Endothelial cell of umbilical vein (primary cell): ENCODE measurements around the gene CEBPZOS. TPM values are rescaled to one million over a fixed set of nuclear protein-coding genes. Genes with fewer than 3 reads are reported as not detected.

Experiments used
- BruUV-seq: library from RNA; stranded (reverse); fragments of 400-500 nt; replicated peaks from 2 replicates; lab custom pipeline; 2021; lab: Mats Ljungman, UMichigan
- CTCF ChIA-PET: fragments of 300-600, 350-600 bp; sonication (Branson Sonifier 250); formaldehyde crosslinking; loops from one replicate; lab custom pipeline; 2021; ENCODE audit warnings: antibody characterized with exemption, inconsistent platforms; lab: Charles Lee
- POLR2A ChIA-PET: fragments of 300-600, 350-600 bp; sonication (Branson Sonifier 250); formaldehyde crosslinking; loops from one replicate; lab custom pipeline; 2021; ENCODE audit warnings: antibody characterized with exemption, inconsistent platforms; lab: Charles Lee
- DNase-seq: peaks from one replicate; pipeline ENCODE4 v3.0.0-alpha.2; 2011; ENCODE audit warnings: low read depth, low spot score
- FAIRE-seq: peaks from 2 replicates; lab custom pipeline; 2011; peaks lifted over from hg19 to GRCh38; lab: Jason Lieb, UNC
- H2AFZ ChIP-seq: 2 replicates; pipeline ENCODE4 v1.6.0; 2012; ENCODE audit warnings: low read depth, low read length, control low read depth, inconsistent platforms
- H3K27ac ChIP-seq: 2 replicates; pipeline ENCODE4 v1.5.1; 2011; ENCODE audit warnings: low read depth, mild to moderate bottlenecking, control low read depth, low read length, moderate library complexity; ENCODE audit not compliant: insufficient read depth
- H3K27me3 ChIP-seq, 2 experiments: 2 replicates each; pipeline versions ENCODE4 v1.6.0 to v1.6.1; 2011; ENCODE audit warnings: low read length in 2 of 2, mixed read lengths in 1 of 2; ENCODE audit not compliant: control insufficient read depth in 2 of 2, insufficient read depth in 2 of 2
- H3K36me3 ChIP-seq, 2 experiments: 2 replicates in 1 of 2; 3 replicates in 1 of 2; pipeline ENCODE4 v1.5.1; 2011; ENCODE audit warnings: low read length in 2 of 2, mild to moderate bottlenecking in 1 of 2, moderate library complexity in 1 of 2; ENCODE audit not compliant: control insufficient read depth in 2 of 2, insufficient read depth in 2 of 2; ENCODE audit errors: extremely low read depth in 1 of 2
- H3K4me1 ChIP-seq: 3 replicates; pipeline ENCODE4 v1.5.1; 2011; ENCODE audit warnings: mild to moderate bottlenecking, low read length; ENCODE audit not compliant: control insufficient read depth, insufficient read depth; ENCODE audit errors: extremely low read depth
- H3K4me2 ChIP-seq: 2 replicates; pipeline ENCODE4 v1.6.1; 2011; ENCODE audit warnings: low read length, control low read depth, mixed read lengths; ENCODE audit not compliant: insufficient read depth
- H3K4me3 ChIP-seq, 3 experiments: fragments of 200-600 bp in 1 of 3; sonication (generic), shearing (Covaris generic) in 1 of 3; replicated peaks in 1 of 3; 2 replicates each; pipeline ENCODE4 v1.5.1; 2011 to 2016; ENCODE audit warnings: control low read depth in 3 of 3, low read length in 3 of 3, mild to moderate bottlenecking in 2 of 3, inconsistent platforms in 1 of 3, low read depth in 1 of 3, moderate library complexity in 1 of 3; ENCODE audit not compliant: insufficient read depth in 1 of 3
- H3K79me2 ChIP-seq: 2 replicates; pipeline ENCODE4 v1.6.0; 2012; ENCODE audit warnings: low read length, inconsistent platforms; ENCODE audit not compliant: control insufficient read depth, insufficient read depth
- H3K9ac ChIP-seq: replicated peaks from 2 replicates; pipeline ENCODE3; 2011; ENCODE audit warnings: low read length, control low read depth; ENCODE audit not compliant: insufficient read depth; ENCODE audit errors: extremely low read depth
- H3K9me1 ChIP-seq: replicated peaks from 3 replicates; pipeline ENCODE4 v1.6.0; 2011; ENCODE audit warnings: mild to moderate bottlenecking, low read length; ENCODE audit not compliant: control insufficient read depth, insufficient read depth; ENCODE audit errors: extremely low read depth
- H3K9me3 ChIP-seq: replicated peaks from 2 replicates; pipeline ENCODE4 v1.5.1; 2012; ENCODE audit warnings: low read length, inconsistent platforms; ENCODE audit not compliant: control insufficient read depth, insufficient read depth
- H4K20me1 ChIP-seq: replicated peaks from 2 replicates; pipeline ENCODE3; 2011; ENCODE audit warnings: mild to moderate bottlenecking, low read length; ENCODE audit not compliant: control insufficient read depth, insufficient read depth; ENCODE audit errors: extremely low read depth
- EZH2 ChIP-seq: IDR thresholded peaks from 2 replicates; pipeline ENCODE4 v1.6.1; 2012; ENCODE audit warnings: borderline replicate concordance, low read depth, mild to moderate bottlenecking, moderate library complexity, low read length, inconsistent platforms; ENCODE audit not compliant: severe bottlenecking
- FOS ChIP-seq: IDR thresholded peaks from 2 replicates; pipeline ENCODE4 v1.6.1; 2011; ENCODE audit warnings: mild to moderate bottlenecking, low read length, moderate library complexity, borderline replicate concordance; ENCODE audit not compliant: insufficient read depth
- GATA2 ChIP-seq: IDR thresholded peaks from 2 replicates; pipeline ENCODE4 v1.7.0; 2011; ENCODE audit warnings: low read depth, mild to moderate bottlenecking, moderate library complexity, mixed read lengths, low read length; ENCODE audit not compliant: insufficient read length, insufficient read depth
- JUN ChIP-seq: IDR thresholded peaks from 2 replicates; pipeline ENCODE4 v1.6.1; 2011; ENCODE audit warnings: borderline replicate concordance, low read depth; ENCODE audit not compliant: insufficient read length, insufficient read depth
- POLR2A ChIP-seq: IDR thresholded peaks from 2 replicates; pipeline ENCODE4 v1.6.1; 2012; ENCODE audit warnings: low read depth, mild to moderate bottlenecking, control low read depth, low read length
- POLR2AphosphoS5 ChIP-seq: IDR thresholded peaks from 2 replicates; pipeline ENCODE4 v1.6.1; 2012; ENCODE audit warnings: low read depth, mild to moderate bottlenecking, control low read depth, low read length, moderate library complexity; ENCODE audit not compliant: insufficient read depth
- dilution Hi-C: fragments of 300-500 bp; cut with MboI; formaldehyde crosslinking; loops from one replicate; pipeline ENCODE4 v1.15.0; 2019; ENCODE audit warnings: low sequenced_read_pairs; ENCODE audit not compliant: extremely low pct_ligation_motif_present
- intact Hi-C: fragments of 100-400 bp; cut with micrococcal nuclease; formaldehyde crosslinking; loops from one replicate; pipeline ENCODE4 v1.10.0; 2022
- polyA plus RNA-seq, 4 experiments: library from polyadenylated mRNA; depleted of rRNA in 3 of 4; stranded (reverse) in 3 of 4; unstranded in 1 of 4; fragments of >200 nt; gene quantifications; 2 replicates each; pipeline versions ENCODE4 v1.2.1 to v1.2.3, GENCODE V29; 2011 to 2012; ENCODE audit warnings: missing spikeins in 1 of 4
- total RNA-seq: library from RNA; stranded (reverse); gene quantifications from 2 replicates; pipeline ENCODE4 v1.2.3, GENCODE V29; 2021
- TF ChIP-seq, protein P1 (sequence below): IDR thresholded peaks from 2 replicates; pipeline ENCODE4 v1.6.1; 2011; ENCODE audit not compliant: insufficient read depth, insufficient read length
- TF ChIP-seq, protein P2 (sequence below), 2 donors: IDR thresholded peaks; 1 replicate in 1 of 2; 2 replicates in 1 of 2; pipeline ENCODE4 v1.5.1; 2011; ENCODE audit warnings: low read length in 2 of 2, mild to moderate bottlenecking in 2 of 2, moderate library complexity in 2 of 2, control low read depth in 1 of 2, inconsistent platforms in 1 of 2, low read depth in 1 of 2; ENCODE audit not compliant: insufficient read depth in 1 of 2; ENCODE audit errors: extremely low read depth in 1 of 2

CEBPZOS gene
- total and polyA plus RNA-seq, 2 donors (not counting 3 experiments of a cell fraction or from before 2014, with no cell fraction given): 29.1 to 36.3 TPM

DNA sequence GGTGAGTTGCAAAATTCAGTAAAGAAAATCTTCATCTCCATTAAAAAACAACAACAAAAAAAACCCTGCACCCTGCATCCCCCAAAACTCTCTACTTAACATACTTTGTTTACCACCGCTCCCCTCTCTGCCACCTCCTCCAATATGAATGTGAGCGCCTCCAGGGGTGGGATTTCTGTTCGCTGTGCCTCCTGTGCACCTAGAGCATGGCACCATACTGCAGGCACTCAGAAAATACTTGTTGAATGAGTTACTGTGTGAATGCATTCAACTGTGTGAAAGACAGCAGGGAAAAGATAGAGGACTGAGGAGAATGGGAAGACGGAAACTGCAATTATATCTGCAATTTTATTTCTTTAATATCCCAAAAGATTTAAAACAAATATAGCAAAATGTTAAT is 30.6 kb downstream of the CEBPZOS start:
- ChIA-PET CTCF (interaction anchor here (0.6 kb wide), 1 partner anchor 77 kb away, joined by 3 read pairs; no protein-coding TSS in a partner anchor), POLR2A (no interaction called here)
- no peaks in the 10 kb centered on the region for H4K20me1 ChIP-seq
- no peak for FAIRE-seq
- no peak overlapping the region for H3K4me2 ChIP-seq
- peaks cover 5 to 7% of the 10 kb centered on the region in 2 experiments for H3K36me3 ChIP-seq
- H3K79me2 ChIP-seq: peaks cover 59% of the 10 kb centered on the region
- no peak for TF ChIP-seq EZH2
- TF ChIP-seq, protein P1, sequence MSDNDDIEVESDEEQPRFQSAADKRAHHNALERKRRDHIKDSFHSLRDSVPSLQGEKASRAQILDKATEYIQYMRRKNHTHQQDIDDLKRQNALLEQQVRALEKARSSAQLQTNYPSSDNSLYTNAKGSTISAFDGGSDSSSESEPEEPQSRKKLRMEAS: no peak
- TF ChIP-seq POLR2AphosphoS5: no peak
- intact Hi-C loops (no loop called here), dilution Hi-C loops (no loop called here)
- no peak overlapping the region for H3K27ac ChIP-seq
- H3K27me3 ChIP-seq: no peaks in the 10 kb centered on the region
- H3K4me1 ChIP-seq: peaks cover 15% of the 10 kb centered on the region
- H2AFZ ChIP-seq: no peak overlapping the region
- DNase-seq: no peak
- no peak overlapping the region for H3K9ac ChIP-seq
- H3K9me3 ChIP-seq: no peaks in the 10 kb centered on the region
- H3K9me1 ChIP-seq: no peaks in the 10 kb centered on the region
- no peak overlapping the region for H3K4me3 ChIP-seq
- no TSS peak for BruUV-seq

DNA sequence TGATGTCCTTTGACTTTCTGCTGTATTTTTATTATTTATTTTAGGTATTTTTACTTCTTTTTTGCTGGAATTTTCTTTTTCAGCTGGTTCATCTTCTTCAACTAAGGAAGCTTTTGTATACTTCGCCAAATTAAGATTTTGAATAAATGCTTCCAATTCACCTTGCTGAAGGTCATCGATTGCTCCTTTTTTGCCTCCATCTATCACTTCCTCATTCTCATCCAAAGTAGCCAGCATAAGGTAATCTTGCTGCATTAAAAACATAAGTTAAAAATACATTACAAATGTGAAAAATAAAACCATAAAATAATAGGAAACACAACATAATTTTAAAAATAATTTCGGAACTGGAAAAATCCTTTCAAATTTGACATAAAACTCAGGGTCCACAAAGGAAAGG is 32.5 kb downstream of the CEBPZOS start:
- peaks cover 76% of the 10 kb centered on the region for H3K79me2 ChIP-seq
- FAIRE-seq (no peak), DNase-seq (no peak)
- H3K9me1 ChIP-seq: no peaks in the 10 kb centered on the region
- intact Hi-C loops (no loop called here), dilution Hi-C loops (no loop called here)
- H3K27ac ChIP-seq: no peak overlapping the region
- no peak overlapping the region for H2AFZ ChIP-seq
- TF ChIP-seq JUN (no peak), FOS (no peak), EZH2 (no peak), POLR2A (no peak), POLR2AphosphoS5 (no peak), GATA2 (no peak)
- TF ChIP-seq, protein P1: no peak
- TF ChIP-seq, protein P2, sequence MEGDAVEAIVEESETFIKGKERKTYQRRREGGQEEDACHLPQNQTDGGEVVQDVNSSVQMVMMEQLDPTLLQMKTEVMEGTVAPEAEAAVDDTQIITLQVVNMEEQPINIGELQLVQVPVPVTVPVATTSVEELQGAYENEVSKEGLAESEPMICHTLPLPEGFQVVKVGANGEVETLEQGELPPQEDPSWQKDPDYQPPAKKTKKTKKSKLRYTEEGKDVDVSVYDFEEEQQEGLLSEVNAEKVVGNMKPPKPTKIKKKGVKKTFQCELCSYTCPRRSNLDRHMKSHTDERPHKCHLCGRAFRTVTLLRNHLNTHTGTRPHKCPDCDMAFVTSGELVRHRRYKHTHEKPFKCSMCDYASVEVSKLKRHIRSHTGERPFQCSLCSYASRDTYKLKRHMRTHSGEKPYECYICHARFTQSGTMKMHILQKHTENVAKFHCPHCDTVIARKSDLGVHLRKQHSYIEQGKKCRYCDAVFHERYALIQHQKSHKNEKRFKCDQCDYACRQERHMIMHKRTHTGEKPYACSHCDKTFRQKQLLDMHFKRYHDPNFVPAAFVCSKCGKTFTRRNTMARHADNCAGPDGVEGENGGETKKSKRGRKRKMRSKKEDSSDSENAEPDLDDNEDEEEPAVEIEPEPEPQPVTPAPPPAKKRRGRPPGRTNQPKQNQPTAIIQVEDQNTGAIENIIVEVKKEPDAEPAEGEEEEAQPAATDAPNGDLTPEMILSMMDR (IDR thresholded peaks at IDR 0.05; ENCODE audit: extremely low read depth in 1 of 2, insufficient read depth in 1 of 2, low read depth in 1 of 2, low read length in 2 of 2): no peak
- H3K4me2 ChIP-seq: no peak overlapping the region
- no peaks in the 10 kb centered on the region for H3K9me3 ChIP-seq
- BruUV-seq: no TSS peak
- ChIA-PET POLR2A (interaction anchor here (0.6 kb wide), 1 partner anchor 9 kb away, joined by 3 read pairs; no protein-coding TSS in a partner anchor), CTCF (no interaction called here)
- no peak overlapping the region for H3K9ac ChIP-seq
- H3K4me1 ChIP-seq: peaks cover 22% of the 10 kb centered on the region
- no peaks in the 10 kb centered on the region for H3K27me3 ChIP-seq
- H3K36me3 ChIP-seq: peaks cover 5 to 7% of the 10 kb centered on the region in 2 experiments
- H3K4me3 ChIP-seq: no peak overlapping the region
- no peaks in the 10 kb centered on the region for H4K20me1 ChIP-seq
